ENCODE measurements around the gene IFNA16.
"Not testable (repeated sequence)": the region's sequence is repeated elsewhere in the genome, so short reads cannot be mapped to it uniquely, and the experiment has no call there.

The IFNA16 gene

DNA sequence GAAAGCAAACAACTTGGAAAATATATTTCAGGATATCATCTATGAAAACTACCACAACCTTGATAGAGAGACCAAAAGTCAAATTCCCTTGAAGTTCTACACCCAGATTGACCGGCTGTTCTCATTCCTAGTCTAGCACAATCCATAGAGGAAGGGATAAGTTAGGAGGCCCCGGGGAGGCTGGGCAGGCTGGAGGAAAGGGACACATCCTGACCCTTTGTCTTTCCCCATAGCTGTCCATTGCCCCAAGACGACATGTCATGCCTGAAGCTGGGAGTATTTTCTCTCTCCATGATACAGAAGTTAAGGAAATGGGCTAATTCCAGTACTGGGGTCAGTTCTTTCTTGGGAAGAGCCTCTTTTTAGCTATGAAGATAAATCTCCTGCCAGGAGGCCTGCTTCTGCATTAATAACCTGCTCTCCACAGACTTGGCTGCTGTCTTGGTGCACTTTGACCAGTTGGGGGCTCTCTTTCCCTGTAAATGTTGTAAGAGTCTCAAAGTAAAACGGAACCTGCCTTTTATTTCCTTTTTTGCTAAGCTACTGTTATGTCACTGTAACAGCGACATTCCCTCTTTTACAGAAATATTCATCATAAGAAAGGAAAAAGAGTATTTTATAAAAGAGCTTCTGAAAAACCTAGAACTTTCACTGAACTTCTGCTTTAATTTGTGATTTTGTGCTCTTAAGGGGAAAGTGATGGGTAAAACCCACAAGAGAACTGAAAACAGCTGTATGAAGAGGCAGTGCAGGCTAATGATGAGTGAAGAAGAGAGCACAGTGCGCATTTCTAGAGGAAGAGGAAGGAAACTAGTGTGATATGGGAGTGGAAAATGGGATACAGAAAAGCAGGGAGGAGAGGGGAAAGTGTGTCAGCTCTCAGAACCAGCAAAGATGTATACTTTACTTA, 22.0 kb downstream of the IFNA16 start:
- DNase-seq, result peak; percentile 13 to 46

- DNase-seq, result not testable (repeated sequence)
Observed at GRCh38 chr9:21187487-21187886, 29.6 kb downstream of the IFNA16 start, which contains the start of gene IFNA4. Gene IFNA4 (minus strand): TSS chr9:21187587. CDS start chr9:21187531, 56 bp downstream.

- peak; percentile 3 to 26 for DNase-seq
Observed at GRCh38 chr9:21182810-21183736, 34.0 kb downstream of the IFNA16 start.

- no peak for DNase-seq
Observed at GRCh38 chr9:21174671-21175070, 42.4 kb downstream of the IFNA16 start.

- DNase-seq, result no peak
Observed at GRCh38 chr9:21172156-21172555, 45.0 kb downstream of the IFNA16 start.

- no peak for DNase-seq
Observed at GRCh38 chr9:21171351-21171750, 45.8 kb downstream of the IFNA16 start.

- DNase-seq, result not testable (repeated sequence)
Observed at GRCh38 chr9:21166560-21166959, 50.6 kb downstream of the IFNA16 start, which contains the start of gene IFNA21. Gene IFNA21 (minus strand): TSS chr9:21166660. CDS start chr9:21166612, 48 bp downstream.

All from NCI-H2081 (cell line).